Endodermal cell (in vitro differentiated cells): ENCODE results near the gene SPG7. TPM values are rescaled to one million over a fixed set of nuclear protein-coding genes. Genes with fewer than 3 reads are reported as not detected.
A peak's percentile ranks its signal among the peaks of the same experiment; 100 is the strongest.

Experiments
- DNase-seq: peaks from one replicate; pipeline ENCODE4 v3.0.0-alpha.2; 2017
- H3K27ac ChIP-seq: 2 replicates; pipeline ENCODE4 v1.5.1; 2013; ENCODE audit warnings: mild to moderate bottlenecking, low read depth, low read length, moderate library complexity
- H3K27me3 ChIP-seq: 2 replicates; pipeline ENCODE4 v1.6.1; 2013; ENCODE audit warnings: mild to moderate bottlenecking, low read length, moderate library complexity; ENCODE audit not compliant: insufficient read depth, control insufficient read depth, poor library complexity, severe bottlenecking
- H3K36me3 ChIP-seq: 2 replicates; pipeline ENCODE4 v1.7.0; 2013; ENCODE audit warnings: mild to moderate bottlenecking, low read length, moderate library complexity; ENCODE audit not compliant: control insufficient read depth, insufficient read depth
- H3K4me1 ChIP-seq: one replicate; pipeline ENCODE4 v1.7.0; 2013; ENCODE audit warnings: low read length; ENCODE audit not compliant: control insufficient read depth, insufficient read depth
- H3K4me3 ChIP-seq: 2 replicates; pipeline ENCODE4 v1.5.1; 2013; ENCODE audit warnings: mild to moderate bottlenecking, low read length, moderate library complexity
- H3K9ac ChIP-seq: 2 replicates; pipeline ENCODE4 v1.6.1; 2013; ENCODE audit warnings: mild to moderate bottlenecking, low read length, moderate library complexity; ENCODE audit not compliant: poor library complexity, severe bottlenecking; ENCODE audit errors: extremely low read depth
- H3K9me3 ChIP-seq: 2 replicates; pipeline ENCODE4 v1.6.1; 2013; ENCODE audit warnings: mild to moderate bottlenecking, low read length, moderate library complexity; ENCODE audit not compliant: control insufficient read depth
- H3K27ac Mint-ChIP-seq: 2 replicates; pipeline ENCODE4 v1.8.0; 2020; ENCODE audit warnings: mixed read lengths
- H3K27me3 Mint-ChIP-seq: 2 replicates; pipeline ENCODE4 v1.8.0; 2021; ENCODE audit warnings: mild to moderate bottlenecking, mixed read lengths; ENCODE audit not compliant: insufficient read depth
- H3K36me3 Mint-ChIP-seq: 2 replicates; pipeline ENCODE4 v1.8.0; 2020; ENCODE audit warnings: low read depth, mixed read lengths
- H3K4me1 Mint-ChIP-seq: 2 replicates; pipeline ENCODE4 v1.8.0; 2020; ENCODE audit warnings: mixed read lengths
- H3K4me3 Mint-ChIP-seq: 2 replicates; pipeline ENCODE4 v1.8.0; 2020; ENCODE audit warnings: mild to moderate bottlenecking, moderate library complexity, mixed read lengths
- H3K9me3 Mint-ChIP-seq: 2 replicates; pipeline ENCODE4 v1.8.0; 2020; ENCODE audit warnings: mild to moderate bottlenecking, mixed read lengths
- WGBS, 2 experiments: methylation state at CpG; one replicate each; pipeline versions ENCODE4 v1.1.5 to v1.1.7; 2013; ENCODE audit warnings: missing lambda C conversion rate in 2 of 2, mixed read lengths in 1 of 2; ENCODE audit not compliant: insufficient coverage in 1 of 2, insufficient read length in 1 of 2; 5-methylcytosine and 5-hydroxymethylcytosine counted together
- total RNA-seq, 2 donors: library from RNA; stranded (reverse); fragmentation: NEBNext Ultra II Directional in 1 of 2; extraction: Animal tissue kit (Norgen Biotek cat#: 25700) in 1 of 2; gene quantifications; 2 replicates in 1 of 2; 3 replicates in 1 of 2; pipeline ENCODE4 v1.2.1, GENCODE V29; 2021
- TF ChIP-seq, protein P1 (sequence below): fragments of 200-600 bp; sonication (generic); conservative IDR thresholded peaks from 2 replicates; pipeline ENCODE4 v1.5.0; 2021; ENCODE audit warnings: antibody characterized with exemption, mild to moderate bottlenecking

The SPG7 gene
- total RNA-seq, 2 donors from 2014 or later = 153 to 156 TPM

DNA sequence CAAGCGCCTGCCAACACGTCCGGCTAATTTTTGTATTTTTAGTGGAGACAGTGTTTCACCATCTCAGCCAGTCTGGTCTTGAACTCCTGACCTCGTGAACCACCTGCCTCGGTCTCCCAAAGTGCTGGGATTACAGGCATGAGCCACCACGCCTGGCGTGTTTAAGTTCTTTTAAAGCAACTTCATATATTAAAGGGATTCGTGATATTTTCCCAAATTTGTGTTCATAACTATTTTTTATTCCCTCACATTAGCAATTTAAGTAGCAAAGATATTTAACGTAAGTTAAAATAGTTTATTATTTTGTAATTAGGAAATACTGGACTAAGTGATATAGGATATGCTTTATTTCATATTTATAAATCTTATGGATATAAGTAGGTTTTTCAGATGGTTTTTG lies 4.2 kb downstream of the SPG7 start:
- H3K36me3 ChIP-seq = peaks cover 56% of the 10 kb centered on the region
- TF ChIP-seq, protein P1, sequence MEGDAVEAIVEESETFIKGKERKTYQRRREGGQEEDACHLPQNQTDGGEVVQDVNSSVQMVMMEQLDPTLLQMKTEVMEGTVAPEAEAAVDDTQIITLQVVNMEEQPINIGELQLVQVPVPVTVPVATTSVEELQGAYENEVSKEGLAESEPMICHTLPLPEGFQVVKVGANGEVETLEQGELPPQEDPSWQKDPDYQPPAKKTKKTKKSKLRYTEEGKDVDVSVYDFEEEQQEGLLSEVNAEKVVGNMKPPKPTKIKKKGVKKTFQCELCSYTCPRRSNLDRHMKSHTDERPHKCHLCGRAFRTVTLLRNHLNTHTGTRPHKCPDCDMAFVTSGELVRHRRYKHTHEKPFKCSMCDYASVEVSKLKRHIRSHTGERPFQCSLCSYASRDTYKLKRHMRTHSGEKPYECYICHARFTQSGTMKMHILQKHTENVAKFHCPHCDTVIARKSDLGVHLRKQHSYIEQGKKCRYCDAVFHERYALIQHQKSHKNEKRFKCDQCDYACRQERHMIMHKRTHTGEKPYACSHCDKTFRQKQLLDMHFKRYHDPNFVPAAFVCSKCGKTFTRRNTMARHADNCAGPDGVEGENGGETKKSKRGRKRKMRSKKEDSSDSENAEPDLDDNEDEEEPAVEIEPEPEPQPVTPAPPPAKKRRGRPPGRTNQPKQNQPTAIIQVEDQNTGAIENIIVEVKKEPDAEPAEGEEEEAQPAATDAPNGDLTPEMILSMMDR = no peak
- H3K27ac ChIP-seq = no peak overlapping the region
- peaks cover 48% of the 10 kb centered on the region for H3K36me3 Mint-ChIP-seq
- no peak overlapping the region for H3K27ac Mint-ChIP-seq
- H3K27me3 ChIP-seq = no peaks in the 10 kb centered on the region
- no peak for DNase-seq
- H3K4me3 Mint-ChIP-seq = no peak overlapping the region
- no peaks in the 10 kb centered on the region for H3K9me3 Mint-ChIP-seq
- no peaks in the 10 kb centered on the region for H3K27me3 Mint-ChIP-seq
- WGBS, 2 experiments = 93 to 96% methylated on average over 7 to 8 of the region's 9 CpGs
- no peak overlapping the region for H3K4me3 ChIP-seq
- no peaks in the 10 kb centered on the region for H3K9me3 ChIP-seq
- H3K4me1 ChIP-seq = no peaks in the 10 kb centered on the region
- H3K4me1 Mint-ChIP-seq = no peaks in the 10 kb centered on the region
- H3K9ac ChIP-seq = no peak overlapping the region

DNA sequence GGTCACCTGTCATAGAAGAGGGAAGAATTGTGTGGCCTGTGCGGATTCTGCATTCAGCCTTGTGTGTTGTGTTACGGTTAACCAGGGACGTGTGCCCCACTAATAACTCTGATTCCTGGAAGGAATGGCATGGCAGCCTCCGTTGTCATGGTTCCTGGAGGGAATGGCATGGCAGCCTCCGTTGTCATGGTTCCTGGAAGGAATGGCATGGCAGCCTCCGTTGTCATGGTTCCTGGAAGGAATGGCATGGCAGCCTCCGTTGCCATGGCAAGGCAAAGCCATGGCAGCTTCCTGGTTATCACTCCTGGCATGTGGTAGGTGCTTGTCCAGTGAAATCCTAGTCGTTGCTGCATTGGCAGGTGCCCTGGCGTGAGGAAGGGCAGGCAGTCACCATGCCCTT lies 8.9 kb downstream of the SPG7 start:
- TF ChIP-seq, protein P1 = no peak
- Mint-ChIP-seq H3K27ac (no peak overlapping the region), H3K9me3 (no peaks in the 10 kb centered on the region), H3K4me3 (no peak overlapping the region), H3K27me3 (no peaks in the 10 kb centered on the region), H3K4me1 (no peaks in the 10 kb centered on the region), H3K36me3 (peaks cover 74% of the 10 kb centered on the region)
- no peaks in the 10 kb centered on the region for H3K9me3 ChIP-seq
- H3K4me3 ChIP-seq = no peak overlapping the region
- DNase-seq = no peak
- H3K9ac ChIP-seq = no peak overlapping the region
- peak overlapping the region; percentile 81 for H3K27ac ChIP-seq
- peaks cover 72% of the 10 kb centered on the region for H3K36me3 ChIP-seq
- no peaks in the 10 kb centered on the region for H3K27me3 ChIP-seq
- H3K4me1 ChIP-seq = no peaks in the 10 kb centered on the region
- 77 to 85% methylated on average over 7 to 9 of the region's 9 CpGs for WGBS, 2 experiments

DNA sequence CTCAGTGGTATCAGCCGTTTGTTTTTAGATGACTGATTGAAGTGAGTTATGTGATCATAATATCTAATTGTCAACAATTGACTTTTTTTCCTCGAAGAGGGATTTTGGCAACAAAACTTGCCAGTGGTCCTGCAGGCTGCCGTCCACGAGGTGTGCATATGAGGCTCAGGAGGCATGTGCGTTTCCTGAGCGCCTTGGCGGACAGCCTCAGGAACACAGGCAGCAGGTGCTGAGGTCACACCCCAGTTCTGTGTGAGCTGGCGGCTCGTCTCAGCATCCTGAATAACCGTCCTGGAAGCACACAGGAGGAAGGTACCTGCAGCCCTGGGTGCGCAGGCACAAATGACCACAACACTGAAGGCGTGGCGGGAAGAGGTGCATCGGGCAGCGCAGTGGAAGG lies 11.7 kb downstream of the SPG7 start:
- Mint-ChIP-seq H3K27ac (no peak overlapping the region), H3K36me3 (peaks cover 83% of the 10 kb centered on the region), H3K4me1 (no peaks in the 10 kb centered on the region), H3K4me3 (no peak overlapping the region), H3K9me3 (no peaks in the 10 kb centered on the region), H3K27me3 (no peaks in the 10 kb centered on the region)
- no peak overlapping the region for H3K9ac ChIP-seq
- no peaks in the 10 kb centered on the region for H3K9me3 ChIP-seq
- no peaks in the 10 kb centered on the region for H3K4me1 ChIP-seq
- H3K27me3 ChIP-seq = no peaks in the 10 kb centered on the region
- no peak for DNase-seq
- no peak overlapping the region for H3K4me3 ChIP-seq
- peaks cover 77% of the 10 kb centered on the region for H3K36me3 ChIP-seq
- H3K27ac ChIP-seq = no peak overlapping the region
- TF ChIP-seq, protein P1 = no peak
- 91 to 92% methylated on average over 13 to 15 of the region's 15 CpGs for WGBS, 2 experiments
